Measurements from ENCODE around the gene SPECC1. TPM values are rescaled to one million over a fixed set of nuclear protein-coding genes. Genes with fewer than 3 reads are reported as not detected.

SPECC1 gene
- total and polyA plus RNA-seq, 12 donors, result 19.2 to 96.1 (median 40.3) TPM

GRCh38 chr17:20294120-20294519 lies 285.0 kb downstream of the SPECC1 start:
- TF ChIP-seq POLR2A (IDR thresholded peaks at IDR 0.05) (no peak), CTCF (IDR thresholded peaks at IDR 0.05) (no peak)
- H3K4me3 ChIP-seq, result no peak overlapping the region
- peak in 1 of 7 donors; percentile 10 for DNase-seq
- H3K9me3 ChIP-seq (replicated peaks in 1 of 3), result no peaks in the 10 kb centered on the region
- H3K36me3 ChIP-seq (replicated peaks in 1 of 2), result no peaks in the 10 kb centered on the region
- H3K27ac ChIP-seq, result no peak overlapping the region
- intact Hi-C loops (cut with DNase I), result no loop called here
- 88 to 97% (median 96%) methylated on average over 4 to 6 of the region's 6 CpGs for WGBS, 4 donors
- H3K27me3 ChIP-seq, result no peaks in the 10 kb centered on the region
- no peaks in the 10 kb centered on the region for H3K4me1 ChIP-seq (replicated peaks in 1 of 2)

GRCh38 chr17:20299013-20299412 lies 289.9 kb downstream of the SPECC1 start:
- WGBS, 4 donors, result 90 to 100% (median 94%) methylated on average over 3 of the region's 3 CpGs
- H3K9me3 ChIP-seq (replicated peaks in 1 of 3), result no peaks in the 10 kb centered on the region
- TF ChIP-seq CTCF (IDR thresholded peaks at IDR 0.05), result no peak
- TF ChIP-seq POLR2A (IDR thresholded peaks at IDR 0.05), result no peak
- DNase-seq, result no peak
- intact Hi-C loops (cut with DNase I), result no loop called here
- H3K4me3 ChIP-seq, result no peak overlapping the region
- H3K27ac ChIP-seq, result no peak overlapping the region
- no peaks in the 10 kb centered on the region for H3K36me3 ChIP-seq (replicated peaks in 1 of 2)
- H3K4me1 ChIP-seq (replicated peaks in 1 of 2), result no peaks in the 10 kb centered on the region
- H3K27me3 ChIP-seq, result no peaks in the 10 kb centered on the region

GRCh38 chr17:20300436-20300934 lies 291.3 kb downstream of the SPECC1 start:
- Histone ChIP-seq H3K4me1 (replicated peaks in 1 of 2) (no peaks in the 10 kb centered on the region), H3K27ac (no peak overlapping the region), H3K27me3 (no peaks in the 10 kb centered on the region), H3K36me3 (replicated peaks in 1 of 2) (no peaks in the 10 kb centered on the region), H3K4me3 (no peak overlapping the region), H3K9me3 (replicated peaks in 1 of 3) (no peaks in the 10 kb centered on the region)
- WGBS, 4 donors, result 81 to 86% (median 85%) methylated on average over 4 to 9 of the region's 9 CpGs
- intact Hi-C loops (cut with DNase I), result loop anchor here in 1 of 2 donors (5.0 kb wide), 1 partner anchor 58 kb away; no protein-coding TSS in a partner anchor
- DNase-seq, result peak in 3 of 7 donors; percentile 18 to 48 (median 37)
- no peak for TF ChIP-seq POLR2A (IDR thresholded peaks at IDR 0.05)

- H3K4me1 ChIP-seq (replicated peaks in 1 of 2), result no peaks in the 10 kb centered on the region
- no peak for TF ChIP-seq POLR2A (IDR thresholded peaks at IDR 0.05)
- TF ChIP-seq CTCF (IDR thresholded peaks at IDR 0.05), result no peak
- no peaks in the 10 kb centered on the region for H3K27me3 ChIP-seq
- WGBS, 4 donors, result 82 to 95% (median 89%) methylated on average over 6 to 9 of the region's 9 CpGs
- peaks cover 0 to 12% (median 0%) of the 10 kb centered on the region in 3 donors for H3K9me3 ChIP-seq (replicated peaks in 1 of 3)
- H3K4me3 ChIP-seq, result no peak overlapping the region
- H3K27ac ChIP-seq, result no peak overlapping the region
- intact Hi-C loops (cut with DNase I), result loop anchor here in 1 of 2 donors (5.0 kb wide), 1 partner anchor 60 kb away; no protein-coding TSS in a partner anchor
- H3K36me3 ChIP-seq (replicated peaks in 1 of 2), result no peaks in the 10 kb centered on the region
- no peak for DNase-seq
These were observed 293.2 kb downstream of the SPECC1 start for GRCh38 chr17:20302246-20302917.

All from adrenal gland (tissue), 12 donors.